Endometrial microvascular endothelial cells (primary cell): ENCODE results near the gene APOOL. TPM values are rescaled to one million over a fixed set of nuclear protein-coding genes. Genes with fewer than 3 reads are reported as not detected.

Experiments
- total RNA-seq: library from RNA; depleted of rRNA; stranded (reverse); fragments of >200 nt; gene quantifications from one replicate; pipeline ENCODE4 v1.2.3, GENCODE V29; 2015; ENCODE audit errors: inconsistent ontology term

APOOL gene
- total RNA-seq, 1 donor from 2014 or later = 10.3 TPM

Other genes starting within 250 kb of the APOOL start
- not detected for gene SATL1, start 239.9 kb downstream of the APOOL start, total RNA-seq
- gene ZNF711, start 240.1 kb downstream of the APOOL start, total RNA-seq = under 0.01 TPM